G401.6 (cell line): ENCODE data around the gene SCCPDH.
"Not testable (repeated sequence)": the region's sequence is repeated elsewhere in the genome, so short reads cannot be mapped to it uniquely, and the experiment has no call there.

Source experiments
- FAIRE-seq: peaks from 2 replicates; lab custom pipeline; 2012; peaks lifted over from hg19 to GRCh38; lab: Jason Lieb, UNC

The SCCPDH gene

DNA sequence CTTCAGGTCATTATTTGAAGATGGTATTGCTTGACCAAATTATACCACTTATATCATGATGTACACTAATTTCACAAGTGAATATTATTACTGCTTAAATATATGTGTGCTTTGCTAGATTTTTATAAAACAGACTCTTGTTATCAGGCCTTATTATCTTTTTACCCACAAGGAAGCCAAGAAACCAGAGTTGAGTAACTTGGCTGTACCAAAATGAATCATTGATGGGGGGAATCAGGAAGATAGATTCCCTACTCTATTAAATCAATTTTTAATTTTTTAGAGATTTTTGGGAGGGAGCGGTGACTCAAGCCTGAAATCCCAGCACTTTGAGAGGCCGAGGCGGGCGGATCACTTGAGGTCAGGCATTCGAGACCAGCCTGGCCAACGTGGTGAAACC, 16.0 kb upstream of the SCCPDH start:
- FAIRE-seq = no peak

DNA sequence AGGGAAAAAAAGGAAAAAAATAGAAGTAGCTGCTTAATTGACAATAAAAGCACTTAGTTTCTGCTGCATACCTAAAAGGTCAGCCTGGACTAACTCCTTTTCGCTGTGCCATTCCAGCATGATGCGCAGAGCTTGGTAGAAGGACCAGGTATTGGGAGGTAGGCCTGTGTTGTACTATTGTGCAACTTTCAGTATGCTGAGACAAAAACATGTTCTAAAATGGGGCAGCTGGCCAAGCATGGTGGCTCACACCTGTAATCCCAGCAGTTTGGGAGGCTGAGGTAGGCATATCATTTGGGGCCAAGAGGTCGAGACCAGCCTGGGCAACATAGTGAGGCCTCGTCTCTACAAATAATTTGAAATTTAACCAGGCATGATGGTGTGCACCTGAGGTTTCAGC, 15.0 kb upstream of the SCCPDH start:
- no peak for FAIRE-seq

DNA sequence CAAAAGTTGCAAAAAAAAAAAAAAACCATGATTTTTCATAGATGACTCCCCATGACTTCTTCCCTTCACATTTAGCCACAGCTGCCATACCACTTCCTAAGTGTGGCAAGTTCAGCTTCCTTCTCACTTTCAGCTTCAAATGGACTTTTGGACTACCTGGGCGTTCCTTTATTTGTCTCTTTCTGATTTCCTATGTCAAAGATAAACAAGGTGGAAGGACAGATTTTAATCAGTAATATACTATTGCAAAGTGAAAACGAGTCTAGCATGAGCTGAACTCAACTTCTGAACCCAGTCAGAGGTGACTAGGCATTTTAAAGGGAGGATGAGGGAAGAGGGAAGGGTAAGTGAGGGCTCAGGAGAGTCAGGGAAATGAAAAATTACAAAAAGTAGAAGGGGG, 14.4 kb upstream of the SCCPDH start:
- FAIRE-seq = no peak

DNA sequence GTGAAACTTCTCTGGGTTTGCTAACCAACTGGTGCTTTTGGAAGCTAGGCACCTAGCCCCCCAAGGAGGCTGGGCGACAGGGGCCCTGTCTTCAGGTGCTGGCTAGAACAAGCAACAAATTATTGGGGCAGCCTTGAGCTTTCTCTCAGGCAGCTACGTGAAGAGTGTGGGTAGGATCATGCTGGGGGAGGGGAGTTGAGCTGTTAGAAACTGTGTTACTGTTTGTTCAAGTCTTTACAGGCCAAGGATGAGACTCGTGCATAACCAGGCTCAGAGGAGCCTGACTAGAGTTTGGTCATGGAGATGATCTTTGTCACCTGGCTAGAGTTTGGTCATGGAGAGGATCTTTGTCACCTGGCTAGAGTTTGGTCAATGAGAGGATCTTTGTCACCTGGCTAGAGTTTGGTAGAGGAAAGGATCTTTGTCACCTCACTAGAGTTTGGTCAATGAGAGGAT, 12.6 kb upstream of the SCCPDH start:
- FAIRE-seq = no peak

DNA sequence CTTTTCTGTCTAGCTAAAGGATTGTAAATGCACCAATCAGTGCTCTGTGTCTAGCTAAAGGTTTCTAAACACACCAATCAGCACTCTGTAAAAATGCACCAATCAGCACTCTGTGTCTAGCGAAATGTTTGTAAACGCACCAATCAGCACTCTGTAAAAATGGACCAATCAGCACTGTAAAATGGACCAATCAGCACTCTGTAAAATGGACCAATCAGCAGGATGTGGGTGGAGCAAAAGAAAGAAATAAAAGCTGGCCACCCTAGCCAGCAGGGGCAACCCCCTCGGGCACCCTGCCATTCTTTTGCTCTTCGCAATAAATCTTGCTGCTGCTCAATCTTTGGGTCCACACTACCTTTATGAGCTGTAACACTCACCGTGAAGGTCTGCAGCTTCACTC, 11.8 kb upstream of the SCCPDH start:
- not testable (repeated sequence) for FAIRE-seq

DNA sequence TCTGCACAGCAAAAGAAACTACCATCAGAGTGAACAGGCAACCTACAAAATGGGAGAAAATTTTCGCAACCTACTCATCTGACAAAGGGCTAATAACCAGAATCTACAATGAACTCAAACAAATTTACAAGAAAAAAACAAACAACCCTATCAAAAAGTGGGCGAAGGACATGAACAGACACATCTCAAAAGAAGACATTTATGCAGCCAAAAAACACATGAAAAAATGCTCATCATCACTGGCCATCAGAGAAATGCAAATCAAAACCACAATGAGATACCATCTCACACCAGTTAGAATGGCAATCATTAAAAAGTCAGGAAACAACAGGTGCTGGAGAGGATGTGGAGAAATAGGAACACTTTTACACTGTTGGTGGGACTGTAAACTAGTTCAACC, 4.8 kb upstream of the SCCPDH start:
- FAIRE-seq = not testable (repeated sequence)

DNA sequence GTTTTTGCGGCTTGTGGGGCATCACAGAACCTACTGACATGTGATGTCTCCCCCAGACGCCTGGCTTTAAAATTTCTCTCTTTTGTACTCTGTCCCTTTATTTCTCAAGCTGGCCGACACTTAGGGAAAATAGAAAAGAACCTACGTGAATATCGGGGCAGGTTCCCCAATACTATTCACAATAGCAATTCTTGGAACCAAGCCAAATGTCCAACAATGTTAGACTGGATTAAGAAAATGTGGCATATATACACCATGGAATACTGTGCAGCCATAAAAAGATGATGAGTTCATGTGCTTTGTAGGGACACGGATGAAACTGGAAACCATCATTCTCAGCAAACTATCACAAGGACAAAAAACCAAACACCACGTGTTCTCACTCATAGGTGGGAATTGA, 3.4 kb upstream of the SCCPDH start:
- not testable (repeated sequence) for FAIRE-seq

DNA sequence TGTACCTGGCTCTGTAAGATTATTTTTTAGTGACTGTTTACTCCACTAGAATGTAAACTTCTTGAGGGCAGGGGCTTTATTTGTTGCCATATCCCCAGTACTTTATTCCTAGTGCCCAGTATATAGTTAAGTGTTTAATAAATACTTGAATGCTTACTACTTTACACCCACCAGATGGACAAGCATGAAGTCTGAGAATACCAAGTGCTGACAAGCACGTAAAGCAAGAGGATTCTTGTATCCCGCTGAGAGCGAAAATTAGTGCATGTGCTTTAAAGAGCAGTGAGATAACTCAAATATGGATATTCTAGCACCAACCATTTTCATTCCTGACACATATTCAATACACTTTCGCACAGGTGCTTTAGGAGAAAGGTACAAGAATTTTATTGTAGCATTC, 1.5 kb upstream of the SCCPDH start:
- FAIRE-seq = no peak

DNA sequence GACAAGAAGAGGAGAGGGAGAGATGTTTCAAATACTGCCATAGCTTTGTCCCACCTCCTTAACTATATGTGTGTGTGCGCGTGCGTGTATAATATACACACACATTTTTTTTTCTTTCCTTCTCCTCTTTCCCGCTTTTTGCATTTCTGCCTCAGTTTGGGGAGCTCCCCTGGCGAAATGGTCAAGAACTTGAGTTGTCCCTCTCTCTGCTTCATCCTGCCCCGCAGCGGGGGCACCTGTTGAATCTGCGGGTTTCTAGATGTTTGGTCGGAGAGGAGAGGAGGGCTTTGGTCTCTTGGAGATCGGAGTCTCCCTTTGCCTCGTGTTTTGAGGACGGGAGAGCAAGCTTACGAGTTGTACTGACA, 504 bp downstream of the SCCPDH start:
- FAIRE-seq = no peak

DNA sequence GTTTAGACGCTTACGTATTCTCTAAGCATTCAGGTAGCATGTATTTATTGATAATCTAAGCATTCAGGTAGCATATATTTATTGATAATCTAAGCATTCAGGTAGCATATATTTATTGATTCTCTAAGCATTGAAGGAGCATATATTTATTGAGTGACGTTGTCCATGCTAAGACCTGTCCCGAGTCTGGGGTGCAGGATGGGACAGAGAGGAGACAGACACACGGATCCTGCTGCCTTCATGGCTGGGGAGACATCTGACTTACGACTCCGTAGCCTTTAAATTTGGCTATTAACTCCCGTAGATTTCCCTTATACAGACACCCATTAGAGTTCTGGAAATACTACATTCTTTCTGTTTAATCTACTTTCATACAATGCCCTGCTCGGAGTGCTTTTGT, 982 bp downstream of the SCCPDH start:
- no peak for FAIRE-seq

DNA sequence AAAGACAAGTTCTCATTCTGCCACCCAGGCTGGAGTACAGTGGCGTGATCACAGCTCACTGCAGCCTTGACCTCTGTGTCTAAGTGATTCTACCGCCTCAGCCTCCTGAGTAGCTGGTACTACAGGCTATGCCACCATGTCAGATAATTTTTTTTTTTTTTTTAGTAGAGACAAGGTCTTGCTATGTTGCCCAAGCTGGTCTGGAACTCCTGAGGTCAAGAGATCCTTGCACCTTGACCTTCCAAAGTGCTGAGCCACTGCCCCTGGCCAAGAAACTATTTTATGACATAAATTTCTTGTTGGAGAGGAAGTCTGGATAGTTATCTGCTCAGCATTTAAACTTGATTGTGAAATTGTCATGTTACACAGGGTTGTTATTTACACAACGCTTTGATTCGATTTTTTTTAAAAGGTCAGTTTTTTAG, 2.1 kb downstream of the SCCPDH start:
- FAIRE-seq = no peak

DNA sequence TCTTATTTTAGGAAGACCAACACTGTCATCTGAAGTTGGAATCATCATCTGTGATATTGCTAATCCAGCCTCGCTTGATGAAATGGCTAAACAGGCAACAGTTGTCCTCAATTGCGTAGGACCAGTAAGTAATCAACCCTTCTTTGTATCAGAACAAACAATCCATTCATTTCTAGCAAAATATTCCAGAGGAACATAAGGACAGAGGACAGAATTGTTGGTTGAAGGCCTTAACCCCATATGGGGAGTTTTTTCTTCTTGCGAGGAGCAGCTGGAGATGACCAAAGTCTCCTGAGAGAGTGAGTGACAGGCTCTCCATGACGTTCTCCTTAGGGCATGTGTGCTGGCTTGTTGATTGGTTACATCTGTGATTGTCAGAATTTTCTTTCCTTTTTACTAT, 2.7 kb downstream of the SCCPDH start:
- FAIRE-seq = no peak

DNA sequence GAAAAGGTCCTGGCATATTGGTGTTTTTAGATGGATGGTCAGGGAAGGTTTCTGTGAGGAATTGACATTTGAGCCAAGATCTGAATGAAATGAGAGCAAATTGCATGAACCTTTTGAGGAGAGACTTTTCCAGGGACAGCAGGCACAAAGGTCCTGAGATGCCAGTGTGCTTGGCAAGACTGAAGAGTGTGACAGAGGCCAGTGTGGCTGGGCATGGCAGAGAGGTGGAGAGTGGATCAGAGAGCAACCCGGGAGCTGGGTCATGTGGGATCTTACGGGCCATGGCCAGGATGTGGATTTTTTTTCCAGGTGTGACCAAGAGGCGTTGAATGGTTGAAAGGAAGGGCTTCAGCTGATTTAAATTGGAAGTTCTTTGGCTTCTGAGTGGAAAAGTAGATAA, 3.4 kb downstream of the SCCPDH start:
- FAIRE-seq = no peak

DNA sequence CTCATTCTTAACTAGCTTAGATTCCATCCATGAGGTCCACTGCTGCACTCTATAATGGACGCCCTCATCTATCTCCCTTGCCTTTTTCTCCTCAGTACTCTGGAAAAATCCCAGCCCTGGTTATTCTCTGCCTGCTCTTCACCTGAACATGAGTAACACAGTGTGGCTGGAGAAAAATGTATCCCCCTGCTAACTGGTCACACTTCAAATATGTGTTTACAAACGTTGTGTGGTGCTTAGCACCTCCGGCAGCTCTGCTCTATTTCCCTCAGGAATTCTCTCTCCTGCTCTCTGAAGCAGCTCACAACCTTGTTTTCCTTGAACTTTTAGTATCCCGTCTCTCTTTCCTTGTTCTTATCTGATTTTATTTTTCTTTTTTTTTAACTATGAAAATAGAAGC, 4.1 kb downstream of the SCCPDH start:
- FAIRE-seq = no peak

DNA sequence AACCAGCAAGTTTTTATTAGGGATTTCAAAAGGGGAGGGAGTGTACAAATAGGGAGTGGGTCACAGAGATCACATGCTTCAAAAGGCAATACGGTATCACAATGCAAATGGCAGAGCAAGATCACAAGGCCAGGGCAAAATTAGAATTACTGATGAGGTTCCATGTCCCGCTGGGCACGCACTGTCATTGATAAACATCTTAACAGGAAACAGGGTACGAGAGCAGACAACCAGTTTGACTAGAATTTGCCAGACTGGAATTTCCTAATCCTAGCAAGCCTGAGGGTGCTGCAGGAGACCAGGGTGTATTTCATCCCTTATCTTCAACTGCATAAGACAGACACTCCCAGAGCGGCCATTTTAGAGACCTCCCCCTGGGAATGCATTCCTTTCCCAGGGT, 4.8 kb downstream of the SCCPDH start:
- not testable (repeated sequence) for FAIRE-seq

DNA sequence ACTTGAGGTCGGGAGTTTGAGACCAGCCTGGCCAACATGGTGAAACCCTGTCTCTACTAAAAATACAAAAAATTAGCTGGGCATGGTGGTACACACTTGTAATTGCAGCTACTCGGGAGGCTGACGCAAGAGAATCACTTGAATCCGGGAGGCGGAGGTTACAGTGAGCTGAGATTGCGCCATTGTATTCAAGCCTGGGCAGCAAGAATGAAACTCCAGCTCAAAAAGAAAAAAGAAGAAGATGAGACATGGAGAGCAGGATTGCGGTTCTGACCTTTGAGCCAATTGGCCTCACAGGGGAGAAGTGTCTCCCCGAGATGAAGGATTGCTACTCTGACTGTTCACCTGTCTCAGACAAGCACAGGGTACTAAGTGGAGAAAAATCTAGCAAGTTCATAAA, 6.6 kb downstream of the SCCPDH start:
- no peak for FAIRE-seq

DNA sequence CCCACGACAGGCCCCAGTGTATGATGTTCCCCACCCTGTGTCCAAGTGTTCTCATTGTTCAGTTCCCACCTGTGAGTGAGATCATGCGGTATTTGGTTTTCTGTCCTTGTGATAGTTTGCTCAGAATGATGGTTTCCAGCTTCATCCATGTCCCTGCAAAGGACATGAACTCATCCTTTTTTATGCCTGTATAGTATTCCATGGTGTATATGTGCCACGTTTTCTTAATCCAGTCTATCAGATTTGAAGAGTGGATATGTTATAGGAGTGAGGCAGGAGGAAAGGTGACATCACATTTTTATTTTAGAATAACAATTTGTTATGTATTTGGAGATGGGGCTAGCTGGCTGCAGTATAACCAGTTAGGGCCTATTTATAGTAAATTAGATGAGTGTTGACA, 7.7 kb downstream of the SCCPDH start:
- FAIRE-seq = not testable (repeated sequence)

DNA sequence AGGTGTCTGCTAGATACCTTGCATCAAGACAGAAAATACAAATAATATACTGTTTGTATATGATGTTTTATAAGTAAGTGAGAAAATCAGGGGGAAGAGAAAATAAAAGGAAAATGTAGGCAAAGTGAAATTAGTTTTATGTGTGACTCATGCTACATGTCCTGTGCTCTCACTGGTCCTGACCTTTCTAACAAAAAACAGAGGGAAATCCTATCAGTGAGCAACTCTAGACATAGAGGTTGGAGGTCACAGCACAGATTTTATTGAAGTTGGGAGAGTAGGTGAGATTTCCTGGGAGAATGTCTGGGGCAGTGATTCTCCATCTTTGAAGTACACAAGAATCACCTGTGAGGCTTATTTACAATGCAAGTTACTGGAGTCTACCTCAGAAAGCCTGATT, 9.5 kb downstream of the SCCPDH start:
- no peak for FAIRE-seq

DNA sequence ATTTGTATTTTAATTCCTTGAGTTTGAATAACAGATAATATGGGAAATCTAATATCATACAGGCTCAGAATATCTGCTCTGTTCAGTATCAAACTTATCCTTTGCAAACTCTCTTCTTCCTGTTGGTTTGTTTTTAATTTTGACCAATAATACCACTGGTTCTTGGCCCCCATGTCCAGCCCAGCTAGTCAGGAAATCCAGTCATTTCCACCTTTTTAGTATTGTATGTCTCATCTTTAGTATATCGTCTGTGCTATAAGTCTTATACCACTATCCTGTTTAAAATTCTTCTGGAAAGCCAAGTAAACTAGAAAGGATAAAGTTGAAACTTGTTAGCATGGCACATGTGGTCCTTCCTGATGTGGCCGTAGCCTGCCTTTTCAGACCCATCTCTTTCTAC, 10.7 kb downstream of the SCCPDH start:
- FAIRE-seq = no peak

DNA sequence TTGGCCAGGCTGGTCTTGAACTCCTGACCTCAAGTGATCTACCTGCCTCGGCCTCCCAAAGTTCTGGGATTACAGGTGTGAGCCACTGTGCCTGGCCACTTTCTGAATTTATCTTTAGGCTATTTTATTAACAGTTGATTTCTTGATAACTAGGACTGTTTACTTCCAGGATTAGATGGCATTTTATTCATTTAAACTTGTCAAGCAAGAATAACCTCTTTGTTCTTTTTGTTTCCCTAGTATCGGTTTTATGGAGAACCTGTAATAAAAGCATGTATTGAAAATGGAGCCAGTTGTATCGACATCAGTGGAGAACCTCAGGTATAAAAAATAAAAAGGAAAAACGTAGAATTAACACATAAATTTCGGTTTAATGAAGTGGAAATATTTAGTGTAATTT, 11.5 kb downstream of the SCCPDH start:
- no peak for FAIRE-seq

DNA sequence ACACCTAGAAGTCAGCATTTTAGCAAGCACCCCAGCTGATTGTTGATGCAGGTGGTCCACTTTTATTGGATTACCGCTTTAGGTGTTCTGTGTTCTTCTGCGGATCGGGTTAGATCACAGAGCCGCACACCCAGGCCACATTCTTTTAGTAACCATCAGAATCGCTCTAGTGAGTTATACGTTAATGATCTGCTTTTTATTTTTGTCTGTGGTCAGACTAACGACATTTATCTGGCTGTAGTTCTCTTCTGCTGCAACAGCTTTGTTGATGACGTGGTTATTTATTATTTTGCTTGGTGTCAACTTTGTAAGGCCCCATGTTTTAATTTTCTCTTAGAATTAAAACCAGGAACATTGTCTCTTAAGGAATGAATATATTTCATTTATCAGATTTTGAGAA, 18.2 kb downstream of the SCCPDH start:
- FAIRE-seq = no peak

DNA sequence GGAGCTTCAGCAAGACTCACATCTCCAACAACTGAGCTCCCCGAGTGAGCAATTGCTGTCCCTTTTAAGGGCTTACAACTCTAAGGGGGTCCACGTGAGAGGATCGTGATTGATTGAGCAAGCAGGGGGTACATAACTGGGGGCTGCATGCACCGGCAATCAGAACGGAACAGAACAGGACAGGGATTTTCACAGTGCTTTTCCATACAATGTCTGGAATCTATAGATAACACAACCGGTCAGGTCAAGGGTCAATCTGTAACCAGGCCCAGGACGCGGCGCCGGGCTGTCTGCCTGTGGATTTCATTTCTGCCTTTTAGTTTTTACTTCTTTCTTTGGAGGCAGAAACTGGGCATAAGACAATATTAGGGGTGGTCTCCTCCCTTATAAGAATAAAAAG, 21.9 kb downstream of the SCCPDH start:
- not testable (repeated sequence) for FAIRE-seq

DNA sequence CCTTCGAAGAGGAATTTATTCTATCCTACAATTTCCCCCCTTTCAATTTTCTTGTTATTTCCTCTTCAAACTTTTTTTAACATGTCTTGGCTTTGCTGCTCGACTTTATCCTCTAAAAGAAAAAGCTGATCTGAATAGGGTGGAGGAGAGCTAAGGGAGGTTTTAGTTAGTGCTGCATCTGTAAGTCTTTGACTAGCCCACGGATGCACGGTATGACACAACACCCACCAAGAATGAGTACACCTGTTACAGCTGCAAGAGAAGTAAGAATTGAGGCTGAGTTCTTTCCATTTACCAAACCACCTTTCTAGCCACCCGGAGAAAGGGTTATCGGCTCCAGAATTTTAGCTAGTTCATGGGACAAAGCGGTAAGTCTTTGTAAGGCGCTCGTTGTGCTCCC, 23.8 kb downstream of the SCCPDH start:
- FAIRE-seq = no peak

DNA sequence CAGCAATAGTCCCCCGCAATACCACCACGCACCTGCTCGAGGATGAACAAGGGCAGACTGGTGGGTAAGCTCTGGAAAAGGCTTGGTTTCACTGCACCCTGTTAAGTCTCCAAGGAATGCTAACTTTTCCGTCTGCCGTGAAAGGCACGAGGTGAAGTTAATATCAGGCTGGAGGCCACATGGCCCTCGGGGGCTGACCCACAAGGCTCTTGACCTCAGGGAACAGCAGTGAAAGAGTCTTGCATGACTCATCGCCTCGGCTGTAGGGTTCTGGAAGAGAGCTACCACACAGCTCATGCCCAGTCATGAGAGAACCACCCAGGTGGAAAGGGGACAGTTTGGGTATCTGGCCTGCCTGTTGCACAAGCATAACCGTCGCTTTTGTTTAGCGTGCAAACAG, 24.7 kb downstream of the SCCPDH start:
- no peak for FAIRE-seq

DNA sequence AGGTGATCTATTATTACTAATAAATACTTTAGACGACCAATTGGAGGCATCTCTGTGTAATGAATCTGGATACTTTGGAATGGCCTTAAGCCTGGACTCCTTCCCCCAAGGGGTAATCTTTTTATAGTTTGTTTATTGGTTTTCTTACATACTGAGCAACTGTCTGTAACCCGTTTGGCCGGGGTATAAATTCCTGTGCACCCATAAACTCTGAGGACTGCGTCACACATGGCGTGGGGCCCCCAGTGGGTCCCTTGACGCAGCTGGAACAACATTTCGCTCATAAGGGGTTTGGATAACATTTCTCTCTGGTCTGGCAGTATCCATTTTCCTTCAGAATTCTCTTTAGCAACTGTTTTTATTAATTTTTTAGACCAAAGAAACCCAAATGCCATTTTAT, 26.5 kb downstream of the SCCPDH start:
- no peak for FAIRE-seq
